Measurements from ENCODE around the gene RPIA.

RPIA gene

GRCh38 chr2:88690591-88691338 lies 708 bp upstream of the RPIA start:
- Histone ChIP-seq H3K27me3 (ENCODE audit: control insufficient read depth, insufficient read depth, low read length) (no peaks in the 10 kb centered on the region), H3K9ac (ENCODE audit: low read length) (peak overlapping the region; percentile 81), H3K9me3 (ENCODE audit: control insufficient read depth, low read length) (no peaks in the 10 kb centered on the region), H3K4me3 (ENCODE audit: low read length) (peak overlapping the region; percentile 99), H3K36me3 (ENCODE audit: control insufficient read depth, insufficient read depth, low read length) (no peaks in the 10 kb centered on the region), H3K4me1 (ENCODE audit: control insufficient read depth, insufficient read depth, low read length) (peaks cover 31% of the 10 kb centered on the region)

- Histone ChIP-seq H3K9me3 (ENCODE audit: control insufficient read depth, low read length) (no peaks in the 10 kb centered on the region), H3K27me3 (ENCODE audit: control insufficient read depth, insufficient read depth, low read length) (no peaks in the 10 kb centered on the region), H3K4me3 (ENCODE audit: low read length) (peak overlapping the region; percentile 64), H3K36me3 (ENCODE audit: control insufficient read depth, insufficient read depth, low read length) (no peaks in the 10 kb centered on the region), H3K4me1 (ENCODE audit: control insufficient read depth, insufficient read depth, low read length) (peaks cover 27% of the 10 kb centered on the region), H3K9ac (ENCODE audit: low read length) (peak overlapping the region; percentile 81)
Observed at GRCh38 chr2:88692187-88692586, 714 bp downstream of the RPIA start.

DNA sequence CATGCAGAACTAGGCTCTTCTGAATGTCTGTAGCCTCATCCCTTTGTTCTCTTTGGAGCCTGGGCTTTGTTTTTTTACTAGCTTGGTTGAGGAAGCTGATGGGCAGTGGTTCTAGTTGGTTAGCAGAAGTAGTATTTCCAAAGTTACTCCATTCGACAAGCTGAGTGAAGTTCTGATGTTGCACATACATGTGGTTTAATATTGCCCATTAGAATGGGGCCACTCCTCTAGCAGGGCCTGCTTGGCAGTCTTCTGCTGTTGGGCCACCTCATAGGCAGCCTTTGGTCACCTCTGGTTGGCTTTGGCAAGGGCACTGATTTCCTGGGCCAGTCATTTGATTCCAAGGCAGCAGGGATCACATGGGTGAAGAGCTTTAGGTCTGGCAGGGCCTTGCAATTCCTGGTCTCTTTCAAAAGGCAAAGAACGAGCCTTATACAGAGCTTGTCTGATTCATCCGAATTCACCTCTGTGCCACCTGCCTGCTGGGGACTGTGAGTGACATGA lies 2.5 kb downstream of the RPIA start:
- Histone ChIP-seq H3K9me3 (ENCODE audit: control insufficient read depth, low read length) (no peaks in the 10 kb centered on the region), H3K4me3 (ENCODE audit: low read length) (no peak overlapping the region), H3K36me3 (ENCODE audit: control insufficient read depth, insufficient read depth, low read length) (no peaks in the 10 kb centered on the region), H3K4me1 (ENCODE audit: control insufficient read depth, insufficient read depth, low read length) (peaks cover 43% of the 10 kb centered on the region), H3K27me3 (ENCODE audit: control insufficient read depth, insufficient read depth, low read length) (no peaks in the 10 kb centered on the region), H3K9ac (ENCODE audit: low read length) (no peak overlapping the region)

- H3K4me1 ChIP-seq (ENCODE audit: control insufficient read depth, insufficient read depth, low read length), result peaks cover 51% of the 10 kb centered on the region
- H3K36me3 ChIP-seq (ENCODE audit: control insufficient read depth, insufficient read depth, low read length), result no peaks in the 10 kb centered on the region
- H3K27me3 ChIP-seq (ENCODE audit: control insufficient read depth, insufficient read depth, low read length), result no peaks in the 10 kb centered on the region
- no peaks in the 10 kb centered on the region for H3K9me3 ChIP-seq (ENCODE audit: control insufficient read depth, low read length)
- H3K4me3 ChIP-seq (ENCODE audit: low read length), result no peak overlapping the region
- H3K9ac ChIP-seq (ENCODE audit: low read length), result no peak overlapping the region
Observed at GRCh38 chr2:88696611-88697010, 5.1 kb downstream of the RPIA start.

DNA sequence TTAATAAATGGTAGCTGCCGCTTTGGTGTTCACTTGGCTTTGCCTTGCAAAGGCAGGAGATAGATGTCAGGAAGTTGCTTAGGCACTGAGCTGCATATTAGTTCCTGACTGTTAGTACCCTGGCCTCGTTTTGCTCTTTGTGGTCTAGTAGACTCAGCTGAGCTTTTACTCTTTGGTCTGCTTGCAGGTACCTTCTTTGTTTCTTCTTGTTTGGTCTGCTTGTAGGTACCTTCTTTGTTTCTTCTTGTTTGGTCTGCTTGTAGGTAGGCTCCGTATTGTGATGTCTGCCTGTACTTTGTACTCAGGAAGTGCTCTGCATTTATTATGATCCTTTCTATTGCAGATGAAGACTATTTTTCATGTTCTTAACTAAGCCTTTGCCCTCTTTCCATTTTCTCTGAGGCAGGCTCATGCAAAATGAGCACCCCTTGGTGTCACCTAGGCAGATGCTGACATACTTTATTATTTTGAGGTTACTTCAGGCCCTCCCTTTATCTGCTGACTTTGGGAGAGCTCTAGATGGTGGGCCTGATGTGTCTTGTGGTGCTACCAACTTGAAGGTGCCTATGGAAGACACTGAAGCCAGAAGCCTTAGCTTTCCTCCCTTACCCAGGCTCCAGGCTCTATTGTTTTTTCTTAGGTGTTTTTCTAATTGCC lies 6.0 kb downstream of the RPIA start:
- H3K36me3 ChIP-seq (ENCODE audit: control insufficient read depth, insufficient read depth, low read length), result no peaks in the 10 kb centered on the region
- no peaks in the 10 kb centered on the region for H3K9me3 ChIP-seq (ENCODE audit: control insufficient read depth, low read length)
- H3K4me3 ChIP-seq (ENCODE audit: low read length), result no peak overlapping the region
- peaks cover 52% of the 10 kb centered on the region for H3K4me1 ChIP-seq (ENCODE audit: control insufficient read depth, insufficient read depth, low read length)
- no peaks in the 10 kb centered on the region for H3K27me3 ChIP-seq (ENCODE audit: control insufficient read depth, insufficient read depth, low read length)
- peak overlapping the region; percentile 35 for H3K9ac ChIP-seq (ENCODE audit: low read length)

- peaks cover 55% of the 10 kb centered on the region for H3K4me1 ChIP-seq (ENCODE audit: control insufficient read depth, insufficient read depth, low read length)
- H3K36me3 ChIP-seq (ENCODE audit: control insufficient read depth, insufficient read depth, low read length), result no peaks in the 10 kb centered on the region
Observed at GRCh38 chr2:88698027-88698413, 6.5 kb downstream of the RPIA start.

GRCh38 chr2:88698498-88699233 lies 7.2 kb downstream of the RPIA start:
- no peak overlapping the region for H3K4me3 ChIP-seq (ENCODE audit: low read length)
- peaks cover 50% of the 10 kb centered on the region for H3K4me1 ChIP-seq (ENCODE audit: control insufficient read depth, insufficient read depth, low read length)
- no peaks in the 10 kb centered on the region for H3K36me3 ChIP-seq (ENCODE audit: control insufficient read depth, insufficient read depth, low read length)
- no peaks in the 10 kb centered on the region for H3K27me3 ChIP-seq (ENCODE audit: control insufficient read depth, insufficient read depth, low read length)
- H3K9ac ChIP-seq (ENCODE audit: low read length), result no peak overlapping the region
- no peaks in the 10 kb centered on the region for H3K9me3 ChIP-seq (ENCODE audit: control insufficient read depth, low read length)

More at GRCh38 chr2:88698027-88698413, 6.5 kb downstream of the RPIA start:
- H3K27me3 ChIP-seq (ENCODE audit: control insufficient read depth, insufficient read depth, low read length), result no peaks in the 10 kb centered on the region
- no peak overlapping the region for H3K4me3 ChIP-seq (ENCODE audit: low read length)
- H3K9ac ChIP-seq (ENCODE audit: low read length), result peak overlapping the region; percentile 35
- no peaks in the 10 kb centered on the region for H3K9me3 ChIP-seq (ENCODE audit: control insufficient read depth, low read length)

DNA sequence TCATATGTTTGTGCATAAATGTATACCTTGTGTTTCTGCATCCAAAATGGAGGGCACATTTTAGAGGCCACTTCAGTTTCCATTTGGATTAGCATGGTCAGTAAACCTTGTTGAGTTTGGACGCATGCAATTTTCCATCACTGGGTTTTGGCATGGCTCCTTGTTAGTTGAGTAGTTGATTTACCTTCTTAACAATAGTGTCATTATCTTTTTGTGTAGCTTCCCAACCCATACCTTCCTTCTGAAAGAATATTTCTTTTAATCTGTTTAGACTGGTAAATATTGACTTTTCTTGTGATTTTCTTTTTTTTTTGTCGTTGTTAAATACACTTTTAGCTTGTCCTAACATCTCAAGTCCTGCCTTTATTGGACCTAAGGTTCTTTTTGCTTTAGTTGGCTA lies 15.5 kb downstream of the RPIA start:
- no peaks in the 10 kb centered on the region for H3K27me3 ChIP-seq (ENCODE audit: control insufficient read depth, insufficient read depth, low read length)
- H3K9ac ChIP-seq (ENCODE audit: low read length), result no peak overlapping the region
- H3K9me3 ChIP-seq (ENCODE audit: control insufficient read depth, low read length), result no peaks in the 10 kb centered on the region
- H3K4me1 ChIP-seq (ENCODE audit: control insufficient read depth, insufficient read depth, low read length), result peaks cover 7% of the 10 kb centered on the region
- no peaks in the 10 kb centered on the region for H3K36me3 ChIP-seq (ENCODE audit: control insufficient read depth, insufficient read depth, low read length)
- H3K4me3 ChIP-seq (ENCODE audit: low read length), result no peak overlapping the region

DNA sequence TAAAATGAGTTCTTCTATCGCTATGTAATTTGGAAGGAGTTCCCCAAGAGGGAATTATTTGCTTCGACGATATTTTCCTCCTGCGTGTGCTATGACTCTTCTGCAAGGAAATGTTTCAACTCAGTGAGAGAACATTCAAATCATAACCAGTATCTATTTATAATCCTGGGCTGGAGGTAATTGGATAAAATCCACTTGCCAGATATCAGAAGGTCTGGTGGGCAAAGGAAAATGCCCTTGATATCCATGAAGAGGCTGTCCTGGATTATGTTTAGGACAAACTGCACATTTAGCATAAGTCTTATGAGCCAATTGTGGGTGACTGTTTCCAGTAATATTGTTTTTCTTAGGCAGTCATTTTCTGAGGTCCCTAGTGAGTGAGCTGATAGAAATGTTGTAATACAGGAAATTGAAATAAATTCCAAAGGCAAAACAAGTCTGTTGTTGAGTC lies 17.7 kb downstream of the RPIA start:
- no peak overlapping the region for H3K4me3 ChIP-seq (ENCODE audit: low read length)
- no peaks in the 10 kb centered on the region for H3K9me3 ChIP-seq (ENCODE audit: control insufficient read depth, low read length)
- peaks cover 3% of the 10 kb centered on the region for H3K4me1 ChIP-seq (ENCODE audit: control insufficient read depth, insufficient read depth, low read length)
- no peaks in the 10 kb centered on the region for H3K36me3 ChIP-seq (ENCODE audit: control insufficient read depth, insufficient read depth, low read length)
- no peak overlapping the region for H3K9ac ChIP-seq (ENCODE audit: low read length)
- H3K27me3 ChIP-seq (ENCODE audit: control insufficient read depth, insufficient read depth, low read length), result no peaks in the 10 kb centered on the region

DNA sequence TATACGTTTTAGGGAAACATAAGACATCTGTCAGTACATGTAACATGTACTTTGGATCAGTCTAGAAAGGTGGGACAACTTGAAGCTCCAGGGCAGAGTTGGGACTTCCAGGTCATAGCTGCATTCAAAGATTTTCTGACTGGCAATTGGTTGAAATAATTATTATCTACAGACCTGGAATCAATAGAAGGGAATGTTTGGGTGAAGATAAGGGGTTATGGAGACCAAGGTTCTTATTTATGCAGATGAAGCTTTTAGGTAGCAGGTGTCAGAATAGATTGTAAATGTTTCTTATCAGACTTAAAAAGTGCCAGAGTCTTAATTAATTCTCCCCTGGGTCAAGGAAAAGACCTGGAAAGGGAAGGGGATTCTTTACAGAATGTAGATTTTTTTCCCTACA lies 19.8 kb downstream of the RPIA start:
- Histone ChIP-seq H3K4me1 (ENCODE audit: control insufficient read depth, insufficient read depth, low read length) (peaks cover 16% of the 10 kb centered on the region), H3K27me3 (ENCODE audit: control insufficient read depth, insufficient read depth, low read length) (no peaks in the 10 kb centered on the region), H3K9ac (ENCODE audit: low read length) (no peak overlapping the region), H3K4me3 (ENCODE audit: low read length) (no peak overlapping the region), H3K9me3 (ENCODE audit: control insufficient read depth, low read length) (no peaks in the 10 kb centered on the region), H3K36me3 (ENCODE audit: control insufficient read depth, insufficient read depth, low read length) (no peaks in the 10 kb centered on the region)

DNA sequence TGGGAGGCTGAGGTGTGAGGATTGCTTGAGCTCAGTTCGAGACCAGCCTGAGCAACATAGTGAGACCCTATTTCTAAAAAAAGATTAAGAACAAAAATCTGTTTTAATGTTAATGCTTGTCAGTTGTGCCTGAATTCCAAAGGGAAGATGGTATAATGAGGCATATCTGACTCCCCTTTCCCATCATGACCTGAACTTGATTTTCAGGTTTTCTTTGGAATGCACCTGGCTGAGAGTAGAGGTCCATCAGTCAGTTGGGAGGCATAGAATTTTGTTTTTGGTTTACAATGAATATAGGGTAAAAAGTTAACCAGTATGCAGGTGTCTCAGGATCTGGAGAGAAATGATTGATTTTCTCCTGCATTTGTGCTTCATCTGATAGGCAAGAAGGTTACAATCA lies 20.4 kb downstream of the RPIA start:
- no peak overlapping the region for H3K9ac ChIP-seq (ENCODE audit: low read length)
- H3K4me3 ChIP-seq (ENCODE audit: low read length), result no peak overlapping the region
- H3K4me1 ChIP-seq (ENCODE audit: control insufficient read depth, insufficient read depth, low read length), result peaks cover 19% of the 10 kb centered on the region
- H3K9me3 ChIP-seq (ENCODE audit: control insufficient read depth, low read length), result no peaks in the 10 kb centered on the region
- no peaks in the 10 kb centered on the region for H3K36me3 ChIP-seq (ENCODE audit: control insufficient read depth, insufficient read depth, low read length)
- H3K27me3 ChIP-seq (ENCODE audit: control insufficient read depth, insufficient read depth, low read length), result no peaks in the 10 kb centered on the region

- no peaks in the 10 kb centered on the region for H3K9me3 ChIP-seq (ENCODE audit: control insufficient read depth, low read length)
- H3K4me1 ChIP-seq (ENCODE audit: control insufficient read depth, insufficient read depth, low read length), result peaks cover 19% of the 10 kb centered on the region
- no peaks in the 10 kb centered on the region for H3K27me3 ChIP-seq (ENCODE audit: control insufficient read depth, insufficient read depth, low read length)
- H3K36me3 ChIP-seq (ENCODE audit: control insufficient read depth, insufficient read depth, low read length), result no peaks in the 10 kb centered on the region
- no peak overlapping the region for H3K4me3 ChIP-seq (ENCODE audit: low read length)
- no peak overlapping the region for H3K9ac ChIP-seq (ENCODE audit: low read length)
Observed at GRCh38 chr2:88713408-88713807, 21.9 kb downstream of the RPIA start.
